HG03045 (cell line): ENCODE data around the gene TTLL7.

ENCODE experiments used
- ATAC-seq: cut with Tn5 transposase; IDR thresholded peaks from one replicate; pipeline ENCODE4 v1.9.1; 2021; ENCODE audit warnings: mild to moderate bottlenecking, moderate library complexity; ENCODE audit not compliant: unreplicated experiment

TTLL7 gene, protein sequence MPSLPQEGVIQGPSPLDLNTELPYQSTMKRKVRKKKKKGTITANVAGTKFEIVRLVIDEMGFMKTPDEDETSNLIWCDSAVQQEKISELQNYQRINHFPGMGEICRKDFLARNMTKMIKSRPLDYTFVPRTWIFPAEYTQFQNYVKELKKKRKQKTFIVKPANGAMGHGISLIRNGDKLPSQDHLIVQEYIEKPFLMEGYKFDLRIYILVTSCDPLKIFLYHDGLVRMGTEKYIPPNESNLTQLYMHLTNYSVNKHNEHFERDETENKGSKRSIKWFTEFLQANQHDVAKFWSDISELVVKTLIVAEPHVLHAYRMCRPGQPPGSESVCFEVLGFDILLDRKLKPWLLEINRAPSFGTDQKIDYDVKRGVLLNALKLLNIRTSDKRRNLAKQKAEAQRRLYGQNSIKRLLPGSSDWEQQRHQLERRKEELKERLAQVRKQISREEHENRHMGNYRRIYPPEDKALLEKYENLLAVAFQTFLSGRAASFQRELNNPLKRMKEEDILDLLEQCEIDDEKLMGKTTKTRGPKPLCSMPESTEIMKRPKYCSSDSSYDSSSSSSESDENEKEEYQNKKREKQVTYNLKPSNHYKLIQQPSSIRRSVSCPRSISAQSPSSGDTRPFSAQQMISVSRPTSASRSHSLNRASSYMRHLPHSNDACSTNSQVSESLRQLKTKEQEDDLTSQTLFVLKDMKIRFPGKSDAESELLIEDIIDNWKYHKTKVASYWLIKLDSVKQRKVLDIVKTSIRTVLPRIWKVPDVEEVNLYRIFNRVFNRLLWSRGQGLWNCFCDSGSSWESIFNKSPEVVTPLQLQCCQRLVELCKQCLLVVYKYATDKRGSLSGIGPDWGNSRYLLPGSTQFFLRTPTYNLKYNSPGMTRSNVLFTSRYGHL

DNA sequence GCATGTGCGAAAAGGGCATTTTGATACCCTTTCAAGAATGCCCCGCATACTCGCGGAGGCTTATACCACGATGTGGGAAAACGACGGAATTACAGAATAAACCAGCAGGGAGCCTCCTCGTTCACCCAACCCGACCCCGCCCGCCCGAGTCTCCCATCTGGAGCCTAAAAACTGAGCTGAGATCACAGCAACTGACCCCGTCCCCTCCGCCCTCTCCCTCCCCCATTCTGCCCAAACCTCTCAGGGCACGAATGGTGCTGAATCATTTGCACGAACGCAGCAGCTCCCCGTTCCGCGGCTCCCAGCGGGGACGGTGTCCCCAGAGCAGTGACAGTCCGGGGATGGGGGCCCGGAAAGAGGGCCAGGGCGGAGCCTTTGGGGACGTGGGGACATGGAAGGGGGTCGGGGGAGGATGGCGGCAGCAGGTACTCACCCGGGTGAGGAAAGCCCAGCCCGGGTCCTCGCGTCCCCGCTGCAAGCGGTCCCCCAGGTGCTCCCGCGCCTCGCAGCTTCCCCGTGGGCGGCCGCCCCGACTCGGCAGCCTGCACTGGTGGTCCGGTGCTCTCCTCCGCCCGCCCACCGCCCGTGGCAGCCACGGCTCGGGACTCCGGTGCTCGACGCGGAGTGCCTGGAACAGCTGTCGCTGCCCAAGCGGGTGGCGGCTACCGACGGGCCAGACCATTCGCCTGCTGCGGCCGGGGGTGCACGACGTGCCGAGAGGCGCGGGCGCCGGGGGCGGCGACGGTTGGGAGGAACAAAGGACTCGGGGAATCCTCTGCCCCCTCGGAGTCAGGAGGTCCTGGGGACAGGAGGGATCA lies at the start of gene TTLL7:
TTLL7 (minus strand) TSS at position 635 of the 818 bp plus-strand sequence. CDS start 46,921 bp downstream, outside the sequence.
- peak; percentile 93 for ATAC-seq

DNA sequence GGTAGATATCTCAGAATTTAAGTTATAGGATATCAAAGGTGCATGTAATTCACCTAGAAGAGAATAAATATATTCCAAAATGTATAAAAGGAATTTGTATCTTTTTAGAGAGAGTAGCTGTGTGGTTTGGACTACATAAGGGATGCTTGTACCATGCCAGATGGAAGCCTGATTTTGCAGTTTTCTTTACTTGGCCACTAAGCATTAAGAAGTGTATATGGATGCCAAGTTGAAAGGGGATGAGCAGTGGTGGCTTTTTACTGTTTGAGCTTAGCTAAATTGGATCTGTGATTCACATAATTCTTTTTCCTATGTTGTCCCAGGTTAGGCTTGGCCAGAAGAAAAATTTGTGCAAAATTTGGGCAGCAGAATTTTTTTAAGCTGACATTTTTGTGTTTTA lies 43.5 kb upstream of the TTLL7 start:
- ATAC-seq, result no peak

DNA sequence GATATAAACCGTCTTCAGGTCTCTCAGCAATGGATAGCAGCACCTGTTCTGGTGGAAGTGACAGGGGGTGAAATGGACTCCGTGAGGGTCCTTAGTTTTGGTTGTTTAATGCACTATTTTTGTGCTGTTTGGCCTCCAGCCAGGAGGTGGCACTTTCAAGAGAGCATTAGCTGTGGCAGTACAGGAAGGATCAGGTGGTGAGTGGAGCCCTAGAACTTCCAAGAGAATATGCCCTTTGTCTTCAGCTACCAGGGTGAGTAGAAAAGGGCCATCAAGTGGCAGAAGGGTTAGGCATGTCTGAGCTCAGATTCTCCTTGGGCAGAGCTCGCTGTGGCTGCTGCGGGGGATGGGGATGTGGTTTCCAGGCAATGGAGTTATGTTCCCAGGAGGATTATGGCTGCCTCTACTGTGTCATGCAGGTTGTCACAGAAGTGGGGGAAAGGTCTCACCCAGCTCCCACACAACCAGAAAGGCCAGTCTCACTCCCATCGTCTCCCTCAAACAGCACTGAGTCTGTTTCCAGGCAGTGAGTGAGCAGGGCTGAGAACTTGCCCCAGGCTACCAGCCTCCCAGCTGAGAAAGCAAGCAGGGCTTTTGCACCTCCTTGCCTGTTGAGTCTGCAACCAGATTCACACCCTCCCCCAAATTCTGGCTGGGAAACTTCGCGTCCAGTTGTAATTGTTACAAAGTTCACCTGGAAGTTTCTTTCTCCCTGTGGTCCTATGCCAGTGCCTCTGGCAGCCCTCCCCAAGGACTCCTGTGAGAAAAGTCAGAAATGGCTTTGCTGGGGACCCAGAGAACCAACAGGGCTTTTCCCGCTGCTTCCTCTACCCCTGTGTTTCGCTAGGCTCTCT lies 39.1 kb upstream of the TTLL7 start:
- no peak for ATAC-seq

DNA sequence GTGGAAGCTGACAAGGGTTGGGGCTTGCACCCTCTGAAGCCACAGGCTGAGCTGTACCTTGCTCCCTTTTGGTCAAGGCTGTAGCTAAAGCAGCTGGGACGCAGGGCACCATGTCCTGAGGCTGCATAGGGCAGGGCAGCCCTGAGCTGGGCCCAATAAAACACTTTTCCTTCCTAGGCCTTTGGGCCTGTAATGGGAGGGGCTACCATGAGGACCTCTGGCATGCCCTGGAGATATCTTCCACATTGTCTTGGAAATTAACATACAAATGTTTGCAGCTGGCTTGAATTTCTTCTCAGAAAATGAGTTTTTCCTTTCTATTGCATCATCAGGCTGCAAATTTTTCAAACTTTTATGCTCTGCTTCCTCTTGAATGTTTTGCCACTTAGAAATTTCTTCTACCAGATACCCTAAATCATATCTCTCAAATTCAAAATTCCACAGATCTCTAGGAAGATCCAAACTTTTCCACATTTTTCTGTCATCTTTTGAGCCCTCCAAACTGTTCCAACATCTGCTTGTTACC lies 32.9 kb upstream of the TTLL7 start:
- no peak for ATAC-seq

DNA sequence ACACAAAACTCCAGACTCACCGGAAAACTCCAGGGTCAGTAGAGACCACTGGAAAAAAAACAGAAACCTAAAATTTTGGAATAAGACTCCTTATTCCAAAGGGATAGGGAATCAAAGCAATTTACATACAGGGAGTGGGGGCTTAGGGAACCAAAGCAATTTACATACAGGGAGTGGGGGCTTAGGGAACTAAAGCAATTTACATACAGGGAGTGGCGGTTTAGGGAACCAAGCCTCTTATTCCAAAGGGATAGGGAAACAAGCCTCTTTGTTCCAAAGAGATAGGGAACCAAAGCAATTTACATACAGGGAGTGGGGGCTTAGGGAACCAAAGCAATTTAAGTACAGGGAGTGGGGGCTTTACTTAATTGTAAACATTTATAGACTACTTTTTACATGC lies 28.4 kb upstream of the TTLL7 start:
- ATAC-seq, result no peak

DNA sequence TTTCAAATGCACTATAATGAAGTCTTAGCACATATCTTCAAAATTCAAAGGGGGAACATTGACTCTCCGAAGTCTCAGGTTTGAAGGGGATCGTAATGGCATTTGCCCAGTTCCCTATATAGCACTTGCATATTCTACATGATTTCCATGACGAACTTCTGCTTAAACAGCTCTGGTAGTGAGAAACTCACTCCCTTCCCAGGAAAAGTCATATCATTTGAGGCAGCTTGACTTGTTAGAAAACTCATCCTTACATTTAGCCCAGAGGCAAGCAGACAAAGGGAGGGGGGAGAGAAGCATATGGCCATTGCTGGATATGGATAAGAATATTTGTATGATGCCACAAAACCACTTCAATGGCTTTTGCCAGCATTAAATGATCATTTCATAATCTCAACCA lies 27.0 kb upstream of the TTLL7 start:
- no peak for ATAC-seq

DNA sequence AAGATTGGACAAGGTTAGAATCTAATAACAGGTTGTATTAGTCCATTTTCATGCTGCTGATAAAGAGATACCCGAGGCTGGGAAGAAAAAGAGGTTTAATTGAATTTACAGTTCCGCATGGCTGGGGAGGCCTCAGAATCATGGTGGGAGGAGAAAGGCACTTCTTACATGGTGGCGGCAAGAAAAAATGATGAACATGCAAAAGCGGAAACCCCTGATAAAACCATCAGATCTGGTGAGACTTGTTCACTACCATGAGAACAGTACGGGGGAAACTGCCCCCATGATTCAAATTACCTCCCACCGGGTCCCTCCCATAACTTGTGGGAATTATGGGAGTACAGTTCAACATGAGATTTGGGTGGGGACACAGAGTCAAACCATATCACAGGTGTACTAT lies 22.9 kb upstream of the TTLL7 start:
- no peak for ATAC-seq

DNA sequence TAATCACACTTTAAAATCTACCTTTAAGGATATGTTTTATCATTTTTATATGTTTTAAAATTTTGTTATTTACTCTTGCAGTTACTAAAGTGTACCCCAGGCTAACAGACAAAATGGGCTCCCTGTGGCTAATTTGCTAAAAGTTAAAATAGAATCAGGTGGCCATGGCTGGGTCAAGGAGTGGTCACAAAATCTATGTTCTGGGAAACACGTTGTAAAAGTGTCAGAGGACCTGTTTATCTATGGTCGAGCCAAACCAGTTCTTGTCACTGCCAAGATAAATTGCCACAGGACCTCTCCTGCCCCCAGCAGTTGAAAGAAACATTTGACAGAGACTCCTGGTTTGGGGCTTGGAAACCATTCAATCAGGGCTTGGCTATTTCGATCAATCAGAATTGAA lies 21.2 kb upstream of the TTLL7 start:
- ATAC-seq, result no peak

DNA sequence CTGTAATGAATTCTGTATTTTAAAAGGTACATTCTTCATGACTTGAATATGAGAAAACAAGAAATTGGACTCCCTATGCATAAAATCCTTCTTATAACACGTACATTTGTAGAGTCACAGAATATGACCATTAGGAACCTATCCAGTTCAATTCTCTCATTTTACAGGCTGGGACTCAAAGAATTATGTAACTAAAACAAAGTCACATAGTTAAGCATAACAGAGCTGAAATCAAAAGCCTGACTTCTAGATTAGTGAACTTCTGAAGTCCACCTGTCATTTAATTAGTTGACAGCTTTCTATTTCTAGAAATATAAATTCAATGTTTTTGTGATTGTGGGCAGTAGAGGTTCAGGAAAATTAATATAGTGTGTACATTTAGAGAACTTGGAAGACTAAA lies 20.3 kb upstream of the TTLL7 start:
- no peak for ATAC-seq

DNA sequence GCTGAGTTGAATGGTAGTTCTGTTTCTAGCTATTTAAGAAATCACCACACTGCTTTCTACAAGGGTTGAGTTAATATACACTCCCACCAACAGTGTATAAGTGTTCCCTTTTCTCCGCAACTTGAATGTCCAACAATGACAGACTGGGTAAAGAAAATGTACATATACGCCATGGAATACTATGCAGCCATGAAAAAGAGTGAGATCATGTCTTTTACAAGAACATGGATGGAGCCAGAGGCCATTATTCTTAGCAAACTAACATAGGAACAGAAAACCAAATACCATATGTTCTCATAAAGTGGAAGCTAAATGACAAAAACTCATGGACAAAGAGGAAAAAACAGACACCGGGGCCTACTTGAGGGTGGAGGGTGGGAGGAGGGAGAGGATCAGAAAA lies 14.8 kb upstream of the TTLL7 start:
- ATAC-seq, result no peak

DNA sequence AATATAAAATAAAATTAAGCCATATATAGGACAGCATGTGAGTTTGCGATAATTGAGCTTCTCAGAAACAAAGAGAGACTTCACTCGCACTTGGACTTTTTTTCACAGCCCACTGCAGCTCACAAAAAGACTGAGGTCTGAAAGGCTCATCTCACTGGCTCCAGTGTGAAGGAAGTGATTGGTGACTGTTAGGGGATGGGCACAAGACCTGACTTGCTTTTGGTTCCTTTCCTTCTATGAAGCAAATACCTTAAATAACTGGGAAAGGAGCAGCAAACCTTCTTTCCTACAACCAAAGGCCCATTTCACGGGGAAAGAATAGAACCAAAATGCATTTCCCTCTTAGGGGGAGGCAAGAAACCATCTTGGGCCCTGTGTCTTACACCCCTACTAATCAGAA lies 13.1 kb upstream of the TTLL7 start:
- no peak for ATAC-seq

DNA sequence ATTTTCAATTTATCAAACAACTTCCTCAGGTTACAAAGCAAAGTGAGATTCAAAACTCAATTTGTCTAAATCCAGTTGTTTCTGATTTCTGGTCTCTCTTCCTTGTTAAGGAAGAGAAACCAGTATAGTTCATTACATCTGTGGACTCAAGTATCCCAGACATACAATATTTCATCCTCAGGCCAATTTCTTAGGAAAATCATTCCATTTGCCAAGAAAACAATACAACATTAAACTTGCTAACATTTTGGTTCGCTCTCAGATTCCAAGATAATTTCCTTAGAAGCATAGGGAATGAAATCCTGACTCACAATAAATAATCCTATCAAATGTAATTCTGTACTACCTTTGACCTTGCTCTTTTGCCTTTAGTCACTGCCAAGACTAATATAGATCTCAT lies 11.2 kb upstream of the TTLL7 start:
- ATAC-seq, result no peak

DNA sequence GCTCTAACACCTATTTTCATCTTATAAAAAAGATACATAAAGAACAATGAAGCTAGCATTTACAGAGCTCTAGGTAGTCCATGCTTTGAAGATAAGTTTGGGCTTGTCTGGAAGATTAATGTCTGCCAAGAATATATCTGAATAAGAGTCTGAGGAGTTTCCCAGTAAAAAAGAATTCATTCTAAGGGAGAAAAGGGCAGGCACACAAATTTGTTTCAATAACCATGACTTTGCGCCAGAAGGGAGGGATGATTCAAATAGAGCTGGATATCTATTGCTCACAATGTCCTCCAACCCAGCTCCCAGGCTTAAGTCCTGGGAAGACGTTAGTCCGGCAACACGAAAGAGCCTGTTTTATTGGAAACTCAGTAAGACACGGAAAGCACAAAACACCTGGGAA lies 9.7 kb upstream of the TTLL7 start:
- no peak for ATAC-seq

DNA sequence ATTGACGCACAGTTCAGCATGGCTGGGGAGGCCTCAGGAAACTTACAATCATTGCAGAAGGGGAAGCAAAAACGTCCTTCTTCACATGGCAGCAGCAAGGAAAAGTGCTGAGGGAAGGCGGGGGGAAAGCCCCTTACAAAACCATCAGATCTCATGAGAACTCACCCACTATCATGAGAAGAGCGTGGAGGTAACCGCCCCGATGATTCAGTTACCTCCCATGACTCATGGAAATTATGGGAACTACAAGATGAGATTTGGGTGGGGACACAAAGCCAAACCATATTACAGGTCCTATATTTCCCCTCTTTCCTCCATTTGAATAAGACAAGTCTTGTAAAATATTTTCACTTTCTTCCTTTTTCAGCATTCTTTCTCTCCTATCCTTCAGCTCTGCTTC lies 7.7 kb upstream of the TTLL7 start:
- no peak for ATAC-seq

DNA sequence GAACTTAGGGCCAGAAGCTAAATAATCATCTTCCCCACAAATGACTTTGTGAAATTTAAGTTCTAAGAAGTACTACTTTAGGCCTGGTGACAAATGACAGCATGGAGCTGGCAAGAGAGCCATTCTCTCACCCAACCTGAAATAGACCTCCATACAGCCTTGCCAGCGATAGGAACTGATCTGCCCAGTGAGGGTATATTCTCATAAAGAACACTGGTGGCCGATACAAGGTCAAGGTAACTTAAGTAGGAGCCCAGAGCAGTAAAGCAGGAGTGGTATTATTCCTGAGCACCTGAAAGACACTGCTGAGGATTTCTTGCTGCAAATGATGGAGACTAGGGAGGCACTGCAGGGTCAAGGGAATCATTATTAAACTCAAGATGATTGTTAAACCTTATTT lies 2.6 kb upstream of the TTLL7 start:
- no peak for ATAC-seq

DNA sequence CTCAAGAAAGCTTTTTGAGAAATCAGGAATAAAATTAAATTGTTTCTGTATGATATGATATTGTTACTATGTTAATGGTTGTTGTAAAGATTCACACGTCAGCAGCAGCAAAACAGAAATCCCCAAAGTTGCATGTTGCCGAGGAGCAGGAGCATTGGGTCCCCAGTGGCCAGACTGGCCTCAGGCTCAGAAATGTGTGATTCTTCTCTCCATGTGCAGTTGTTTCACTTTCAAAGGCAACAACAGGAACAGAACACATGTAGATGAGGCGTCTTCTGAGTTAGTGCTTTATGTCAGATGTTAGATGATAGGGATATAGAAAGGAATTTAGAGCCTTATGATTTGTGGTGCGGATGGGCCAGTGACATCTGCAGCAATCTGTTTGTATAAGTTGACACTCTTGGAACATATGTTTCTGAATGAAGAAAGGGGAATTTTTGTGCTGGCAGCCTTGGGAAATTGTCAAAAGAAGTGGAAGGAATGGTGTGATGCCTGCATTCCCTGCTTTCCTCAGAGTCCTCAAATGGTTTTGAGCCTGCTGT lies 2.1 kb upstream of the TTLL7 start:
- ATAC-seq, result no peak

DNA sequence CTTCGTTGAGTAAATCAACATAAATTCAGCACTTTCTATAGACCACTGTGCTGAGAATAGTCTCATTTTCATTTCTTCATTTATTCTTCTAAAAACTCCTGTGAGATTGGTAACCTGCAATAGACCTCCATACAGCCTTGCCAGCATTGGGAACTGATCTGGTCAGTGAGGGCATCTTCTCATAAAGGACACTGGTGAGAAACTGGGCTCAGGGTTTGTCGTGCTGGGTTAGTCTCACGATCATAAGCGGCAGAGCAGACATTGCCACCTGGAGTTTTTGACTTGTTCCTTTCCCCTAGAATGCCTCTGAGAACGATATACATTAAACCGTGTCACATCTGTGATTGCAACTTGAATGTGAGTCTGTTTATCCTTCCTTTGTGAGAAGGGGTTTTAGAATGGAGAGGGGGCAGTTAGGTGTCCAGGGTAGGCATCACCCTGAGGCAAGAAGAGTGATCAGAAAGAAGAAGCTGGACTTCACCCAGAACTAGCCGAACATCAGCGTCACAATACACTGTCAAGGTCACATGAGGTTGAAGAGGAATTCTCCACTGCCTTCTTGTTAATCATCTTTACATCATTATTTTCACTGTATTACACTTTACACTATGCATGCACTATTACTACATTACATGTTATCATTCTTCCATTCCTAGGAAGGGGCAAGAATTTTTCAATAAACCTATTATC lies 1.4 kb upstream of the TTLL7 start:
- ATAC-seq, result no peak

DNA sequence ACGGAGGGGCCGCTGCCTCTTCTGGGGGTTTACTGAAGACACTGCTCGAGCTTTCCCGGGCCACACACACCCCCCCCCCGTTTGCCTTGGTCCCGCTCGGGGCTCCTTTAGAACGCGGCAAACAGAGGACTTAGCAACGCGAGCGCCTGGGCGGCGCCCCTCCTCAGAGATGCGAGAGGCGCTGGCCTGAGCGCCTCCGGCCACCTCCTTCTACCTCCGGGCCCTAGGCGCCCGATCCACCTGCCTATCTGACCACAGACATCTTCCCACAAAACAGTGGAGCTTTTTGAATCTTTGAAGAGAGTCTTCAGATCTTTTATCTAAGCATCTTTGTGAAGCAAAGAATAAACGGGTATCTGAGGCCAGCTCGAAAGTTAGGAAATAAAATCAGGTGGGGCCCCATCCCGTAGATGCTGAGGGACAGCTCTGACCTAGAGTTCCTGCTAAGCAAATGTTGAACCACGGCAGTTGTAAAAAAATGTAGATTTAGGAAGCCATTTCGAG lies 436 bp upstream of the TTLL7 start:
- ATAC-seq, result peak; percentile 81

DNA sequence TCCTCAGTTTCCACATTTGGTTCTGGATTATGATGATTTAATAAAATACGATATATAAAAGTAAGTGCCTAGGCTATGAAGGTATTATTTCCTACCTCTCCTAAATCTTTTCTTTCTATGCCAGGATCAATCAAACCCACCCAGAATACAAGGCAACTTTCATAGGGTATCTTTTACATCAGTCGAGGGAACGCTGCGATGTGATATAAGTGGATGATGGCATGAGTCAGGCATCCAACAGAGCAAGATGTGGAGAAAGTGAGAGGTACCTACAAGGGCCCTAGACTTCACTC lies 781 bp downstream of the TTLL7 start:
- ATAC-seq, result no peak
